PC-3 (cell line): ENCODE data around the gene MATN4. TPM values are rescaled to one million over a fixed set of nuclear protein-coding genes. Genes with fewer than 3 reads are reported as not detected.

Source experiments
- ATAC-seq: fragments of 200-7000 bp; cut with Tn5 transposase; 2 replicates; pipeline ENCODE4 v1.9.1; 2020; ENCODE audit warnings: mild to moderate bottlenecking, moderate library complexity
- BruUV-seq: library from RNA; stranded (reverse); fragments of 400-500 nt; replicated peaks from 2 replicates; lab custom pipeline; 2021; lab: Mats Ljungman, UMichigan
- CTCF ChIA-PET: fragments of 300-600 bp; sonication (Branson Sonifier 250); formaldehyde crosslinking; loops from one replicate; lab custom pipeline; 2022; ENCODE audit warnings: antibody characterized with exemption; lab: Charles Lee
- POLR2A ChIA-PET: fragments of 300-600 bp; sonication (Branson Sonifier 250); formaldehyde crosslinking; loops from one replicate; lab custom pipeline; 2022; ENCODE audit warnings: antibody characterized with exemption; ENCODE audit not compliant: unreplicated experiment; lab: Charles Lee
- DNase-seq: peaks from one replicate; pipeline ENCODE4 v3.0.0-alpha.2; 2015
- H2AFZ ChIP-seq: fragments of 300-600 bp; sonication (generic); 2 replicates; pipeline ENCODE4 v1.6.0; 2016; ENCODE audit warnings: antibody characterized with exemption, low read length
- H3F3A ChIP-seq: fragments of 300-600 bp; sonication (generic); one replicate; pipeline ENCODE4 v1.6.0; 2017; ENCODE audit warnings: antibody characterized with exemption, low read length, control low read depth, mild to moderate bottlenecking; ENCODE audit not compliant: unreplicated experiment
- H3K27ac ChIP-seq: fragments of 300-600 bp; sonication (generic); 2 replicates; pipeline ENCODE4 v1.5.1; 2016; ENCODE audit warnings: mild to moderate bottlenecking, low read length
- H3K27me3 ChIP-seq: fragments of 300-600 bp; sonication (generic); 2 replicates; pipeline ENCODE4 v1.6.1; 2016; ENCODE audit warnings: low read length, mixed read lengths
- H3K36me3 ChIP-seq: fragments of 300-600 bp; sonication (generic); 2 replicates; pipeline ENCODE4 v1.6.1; 2016; ENCODE audit warnings: low read depth, mixed run types, low read length, mixed read lengths
- H3K4me1 ChIP-seq: fragments of 300-600 bp; sonication (generic); 2 replicates; pipeline ENCODE4 v1.5.1; 2016; ENCODE audit warnings: low read length; ENCODE audit not compliant: insufficient read depth
- H3K4me2 ChIP-seq: fragments of 300-600 bp; sonication (generic); 2 replicates; pipeline ENCODE4 v1.6.0; 2016; ENCODE audit warnings: low read length
- H3K4me3 ChIP-seq: fragments of 300-600 bp; sonication (generic); 2 replicates; pipeline ENCODE4 v1.5.1; 2016; ENCODE audit warnings: mild to moderate bottlenecking, low read length, mixed read lengths
- H3K79me2 ChIP-seq: fragments of 300-600 bp; sonication (generic); 2 replicates; pipeline ENCODE4 v1.6.1; 2017; ENCODE audit warnings: low read length, mixed read lengths
- H3K9ac ChIP-seq: fragments of 300-600 bp; sonication (generic); 2 replicates; pipeline ENCODE4 v1.6.0; 2016; ENCODE audit warnings: mild to moderate bottlenecking, low read length
- H3K9me2 ChIP-seq: fragments of 300-600 bp; sonication (generic); replicated peaks from 2 replicates; pipeline ENCODE4 v1.6.1; 2016; ENCODE audit warnings: mixed run types, low read length, mixed read lengths
- H3K9me3 ChIP-seq: fragments of 300-600 bp; sonication (generic); 2 replicates; pipeline ENCODE4 v1.6.1; 2016; ENCODE audit warnings: low read length, mixed read lengths
- H4K20me1 ChIP-seq: fragments of 300-600 bp; sonication (generic); 2 replicates; pipeline ENCODE4 v1.6.1; 2016; ENCODE audit warnings: low read length, mixed read lengths
- EZH2 ChIP-seq: fragments of 300-600 bp; sonication (generic); IDR thresholded peaks from one replicate; pipeline ENCODE4 v1.6.1; 2017; ENCODE audit warnings: antibody characterized with exemption, mild to moderate bottlenecking, low read length; ENCODE audit not compliant: unreplicated experiment
- EZH2phosphoT487 ChIP-seq: fragments of 300-600 bp; sonication (generic); IDR thresholded peaks from 2 replicates; pipeline ENCODE4 v1.6.1; 2018; ENCODE audit warnings: mild to moderate bottlenecking, antibody characterized with exemption, low read length, borderline replicate concordance
- intact Hi-C: fragments of 100-400 bp; cut with micrococcal nuclease; formaldehyde crosslinking; loops from 2 replicates; pipeline ENCODE4 v1.9.0; 2023
- total RNA-seq: library from RNA; depleted of rRNA; stranded (reverse); fragments of >200 nt; gene quantifications from 2 replicates; pipeline ENCODE4 v1.2.3, GENCODE V29; 2014
- TF ChIP-seq, protein P1 (sequence below): fragments of 300-600 bp; sonication (generic); conservative IDR thresholded peaks from 2 replicates; pipeline ENCODE4 v1.5.1; 2017; ENCODE audit warnings: antibody characterized with exemption, low read depth, mild to moderate bottlenecking, low read length

MATN4 gene
- total RNA-seq, 1 experiment from 2014 or later: 0.33 TPM

- peaks cover 26% of the 10 kb centered on the region for H4K20me1 ChIP-seq
- no peak for DNase-seq
- no peaks in the 10 kb centered on the region for H3K9me2 ChIP-seq
- ChIA-PET POLR2A (interaction anchor here (1.0 kb wide), 1 partner anchor 15 kb away, joined by 5 read pairs; the partner anchor contains the start of gene SYS1), CTCF (interaction anchor here (0.6 to 1.4 kb wide), 3 partner anchors 13 to 27 kb away, joined by 4 to 5 read pairs (median 4); partner anchors contain the start of gene SYS1)
- TF ChIP-seq, protein P1, sequence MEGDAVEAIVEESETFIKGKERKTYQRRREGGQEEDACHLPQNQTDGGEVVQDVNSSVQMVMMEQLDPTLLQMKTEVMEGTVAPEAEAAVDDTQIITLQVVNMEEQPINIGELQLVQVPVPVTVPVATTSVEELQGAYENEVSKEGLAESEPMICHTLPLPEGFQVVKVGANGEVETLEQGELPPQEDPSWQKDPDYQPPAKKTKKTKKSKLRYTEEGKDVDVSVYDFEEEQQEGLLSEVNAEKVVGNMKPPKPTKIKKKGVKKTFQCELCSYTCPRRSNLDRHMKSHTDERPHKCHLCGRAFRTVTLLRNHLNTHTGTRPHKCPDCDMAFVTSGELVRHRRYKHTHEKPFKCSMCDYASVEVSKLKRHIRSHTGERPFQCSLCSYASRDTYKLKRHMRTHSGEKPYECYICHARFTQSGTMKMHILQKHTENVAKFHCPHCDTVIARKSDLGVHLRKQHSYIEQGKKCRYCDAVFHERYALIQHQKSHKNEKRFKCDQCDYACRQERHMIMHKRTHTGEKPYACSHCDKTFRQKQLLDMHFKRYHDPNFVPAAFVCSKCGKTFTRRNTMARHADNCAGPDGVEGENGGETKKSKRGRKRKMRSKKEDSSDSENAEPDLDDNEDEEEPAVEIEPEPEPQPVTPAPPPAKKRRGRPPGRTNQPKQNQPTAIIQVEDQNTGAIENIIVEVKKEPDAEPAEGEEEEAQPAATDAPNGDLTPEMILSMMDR: no peak
- no peak for TF ChIP-seq EZH2phosphoT487
- TF ChIP-seq EZH2: no peak
- H3K27ac ChIP-seq: peak overlapping the region; percentile 95
- H3K4me1 ChIP-seq: peaks cover 52% of the 10 kb centered on the region
- H3F3A ChIP-seq: peaks cover 21% of the 10 kb centered on the region
- intact Hi-C loops: loop anchor here (10.0 kb wide), 1 partner anchor 427 kb away; no protein-coding TSS in a partner anchor
- H3K4me2 ChIP-seq: peak overlapping the region; percentile 98
- peak overlapping the region; percentile 91 for H3K9ac ChIP-seq
- TSS peak; percentile 41 for BruUV-seq
- no peak for ATAC-seq
- H3K36me3 ChIP-seq: no peaks in the 10 kb centered on the region
- no peaks in the 10 kb centered on the region for H3K27me3 ChIP-seq
- H2AFZ ChIP-seq: no peak overlapping the region
- H3K79me2 ChIP-seq: peaks cover 55% of the 10 kb centered on the region
- H3K4me3 ChIP-seq: peak overlapping the region; percentile 97
- H3K9me3 ChIP-seq: no peaks in the 10 kb centered on the region
Measured at GRCh38 chr20:45347297-45347935, 39.3 kb upstream of the MATN4 start.

DNA sequence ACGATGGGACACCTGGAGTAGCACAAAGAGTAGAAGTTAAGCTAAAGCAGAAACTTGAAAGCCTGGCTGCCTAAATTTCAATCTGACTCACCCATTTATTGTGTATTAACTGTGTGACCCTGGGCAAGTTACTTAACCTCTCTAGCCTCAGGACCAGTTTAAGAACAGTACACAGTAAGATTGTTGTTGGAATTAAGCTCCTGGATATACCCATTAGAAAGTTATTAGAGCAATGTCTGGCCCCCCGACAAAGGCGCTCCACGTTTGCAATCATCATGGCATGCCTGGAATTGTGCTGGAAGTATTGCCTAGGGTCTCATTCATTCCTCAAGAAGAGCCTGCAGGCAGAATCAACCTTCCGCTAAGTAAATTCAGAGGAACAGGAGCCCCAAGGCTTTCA lies 38.8 kb upstream of the MATN4 start:
- intact Hi-C loops: loop anchor here (10.0 kb wide), 1 partner anchor 428 kb away; no protein-coding TSS in a partner anchor
- ChIA-PET POLR2A (interaction anchor here (1.0 kb wide), 1 partner anchor 16 kb away, joined by 5 read pairs; the partner anchor contains the start of gene SYS1), CTCF (interaction anchor here (1.4 kb wide), 2 partner anchors 16 to 27 kb away, joined by 4 to 5 read pairs; partner anchors contain the start of gene SYS1)
- H3K4me2 ChIP-seq: peak overlapping the region; percentile 98
- peak overlapping the region; percentile 97 for H3K4me3 ChIP-seq
- peaks cover 32% of the 10 kb centered on the region for H4K20me1 ChIP-seq
- H3K9me3 ChIP-seq: no peaks in the 10 kb centered on the region
- peaks cover 21% of the 10 kb centered on the region for H3F3A ChIP-seq
- TF ChIP-seq EZH2phosphoT487: no peak
- TF ChIP-seq EZH2: no peak
- TF ChIP-seq, protein P1: no peak
- H3K27me3 ChIP-seq: no peaks in the 10 kb centered on the region
- H3K79me2 ChIP-seq: peaks cover 61% of the 10 kb centered on the region
- H3K4me1 ChIP-seq: peaks cover 58% of the 10 kb centered on the region
- no peaks in the 10 kb centered on the region for H3K9me2 ChIP-seq
- peak overlapping the region; percentile 91 for H3K9ac ChIP-seq
- DNase-seq: peak; percentile 67
- peak; percentile 0; the same call in 1 of the 2 replicates for ATAC-seq
- no peaks in the 10 kb centered on the region for H3K36me3 ChIP-seq
- BruUV-seq: no TSS peak
- no peak overlapping the region for H2AFZ ChIP-seq
- H3K27ac ChIP-seq: peak overlapping the region; percentile 95
